Activated CD4-positive, alpha-beta T cell treated with anti-CD3 and anti-CD28 coated beads, Interleukin-10, Interleukin-2, amounts not matched to agents 100 ng/mL and 50 ng/mL, durations not matched to agents 16 hours and 8 hours (primary cell): ENCODE results near the gene MT1B.
"Not testable (repeated sequence)": the region's sequence is repeated elsewhere in the genome, so short reads cannot be mapped to it uniquely, and the experiment has no call there.

Source experiments
- DNase-seq: peaks from one replicate; pipeline ENCODE4 v3.0.0-alpha.2; 2020

The MT1B gene

DNA sequence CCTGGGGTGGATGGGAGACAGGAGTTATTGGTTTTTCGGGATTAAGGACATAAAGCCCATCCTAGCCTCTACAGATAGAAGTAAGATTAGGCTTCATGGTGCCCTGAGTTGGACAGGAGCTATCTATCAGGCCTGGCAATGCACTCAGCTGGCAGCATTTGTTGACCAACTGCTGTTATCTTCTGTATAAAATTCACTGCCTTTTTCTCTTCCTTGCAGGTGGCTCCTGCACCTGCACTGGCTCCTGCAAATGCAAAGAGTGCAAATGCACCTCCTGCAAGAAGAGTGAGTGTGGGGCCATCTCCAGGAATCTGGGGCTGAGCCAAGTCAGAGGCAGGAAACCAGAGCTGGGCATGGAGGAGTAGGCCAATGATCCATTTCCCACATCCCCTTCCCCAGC lies 12.6 kb upstream of the MT1B start:
- no peak for DNase-seq

DNA sequence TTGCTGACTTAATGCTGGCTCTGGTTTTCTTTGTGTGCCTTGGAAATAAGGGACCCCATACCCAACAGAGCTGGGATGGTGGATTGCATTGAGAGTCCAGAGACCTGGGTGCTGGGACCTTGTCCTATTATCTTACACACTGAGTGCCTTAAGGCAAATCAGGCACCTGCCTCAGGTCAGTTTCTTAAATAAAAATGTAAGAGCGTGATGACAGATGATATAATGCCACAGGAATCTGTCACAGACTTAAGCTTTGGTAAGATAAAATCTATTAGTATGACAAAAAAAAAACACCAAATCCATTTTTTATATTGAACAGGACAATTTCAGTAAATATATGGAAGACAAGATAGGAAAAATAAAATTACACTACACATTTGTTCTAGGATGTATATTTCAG lies 11.6 kb upstream of the MT1B start:
- no peak for DNase-seq

DNA sequence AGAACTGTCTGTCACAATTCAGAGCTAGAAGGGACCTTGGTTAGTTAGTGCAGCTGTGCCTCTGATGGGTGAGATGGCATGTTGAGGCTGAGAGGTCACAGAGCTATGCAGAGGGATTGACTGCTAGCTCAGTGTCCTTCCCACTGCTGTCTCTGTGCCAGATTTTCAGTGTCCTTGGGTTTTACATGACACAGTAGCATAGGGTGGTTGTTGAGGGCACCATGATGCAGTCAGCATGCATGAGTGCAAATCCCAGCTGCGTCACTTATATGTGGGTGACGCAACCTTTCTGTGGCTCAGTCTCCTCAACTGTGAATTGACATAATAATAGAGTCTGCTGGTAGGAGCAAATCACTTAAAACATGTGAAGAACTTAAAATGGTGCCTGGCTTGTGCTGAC lies 10.5 kb upstream of the MT1B start:
- no peak for DNase-seq

DNA sequence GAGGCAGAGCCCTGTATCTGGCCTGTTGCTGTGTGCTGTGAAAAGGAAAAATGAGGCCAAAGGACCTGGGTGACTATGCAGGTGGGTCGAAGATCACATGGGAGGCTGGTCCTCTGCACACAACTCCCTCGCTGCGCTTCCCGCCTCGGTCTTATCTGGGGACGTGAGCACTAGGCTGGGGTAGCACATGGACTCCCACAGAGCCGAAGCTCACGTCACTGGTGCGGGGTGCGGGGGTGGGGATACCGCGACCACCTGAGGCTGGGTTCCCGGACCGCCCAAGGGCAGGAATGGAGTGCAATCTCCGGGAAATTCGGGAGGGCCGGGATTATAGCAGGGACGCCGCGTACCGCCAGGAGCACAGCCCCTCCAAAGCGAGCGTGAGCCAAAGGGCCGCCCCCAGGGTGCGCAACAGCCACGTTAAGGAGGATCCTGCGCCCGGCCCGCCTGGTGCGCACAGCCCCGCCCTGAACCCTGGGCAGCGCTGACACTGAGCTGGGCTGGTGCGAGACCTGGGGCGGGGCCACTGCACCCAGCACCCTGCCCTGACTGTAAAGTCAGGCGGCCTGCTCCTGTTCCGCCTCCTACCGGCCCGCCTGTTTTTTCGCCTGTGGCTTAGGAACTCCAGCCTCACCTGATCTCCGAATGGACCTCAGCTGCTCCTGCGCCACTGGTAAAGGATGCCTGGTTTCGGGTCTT lies 8.5 kb upstream of the MT1B start:
- DNase-seq = peak; percentile 84

DNA sequence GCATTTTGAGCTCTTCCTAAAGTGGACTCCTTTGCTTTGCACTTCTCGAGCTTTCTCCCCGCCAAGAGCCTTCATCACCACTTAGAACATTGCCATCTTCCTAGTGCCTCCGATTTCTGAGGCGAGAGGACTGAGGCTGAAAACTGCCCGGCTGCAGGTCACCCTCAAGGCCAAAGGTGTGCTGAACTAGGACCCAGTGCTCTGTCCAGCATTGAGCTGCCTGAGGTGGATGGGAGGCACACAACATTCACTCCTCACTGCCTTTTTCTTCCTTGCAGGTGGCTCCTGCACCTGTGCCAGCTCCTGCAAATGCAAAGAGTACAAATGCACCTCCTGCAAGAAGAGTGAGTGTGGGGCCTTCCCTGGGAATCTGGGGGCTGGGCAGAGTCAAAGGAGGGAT lies 7.9 kb upstream of the MT1B start:
- DNase-seq = no peak

DNA sequence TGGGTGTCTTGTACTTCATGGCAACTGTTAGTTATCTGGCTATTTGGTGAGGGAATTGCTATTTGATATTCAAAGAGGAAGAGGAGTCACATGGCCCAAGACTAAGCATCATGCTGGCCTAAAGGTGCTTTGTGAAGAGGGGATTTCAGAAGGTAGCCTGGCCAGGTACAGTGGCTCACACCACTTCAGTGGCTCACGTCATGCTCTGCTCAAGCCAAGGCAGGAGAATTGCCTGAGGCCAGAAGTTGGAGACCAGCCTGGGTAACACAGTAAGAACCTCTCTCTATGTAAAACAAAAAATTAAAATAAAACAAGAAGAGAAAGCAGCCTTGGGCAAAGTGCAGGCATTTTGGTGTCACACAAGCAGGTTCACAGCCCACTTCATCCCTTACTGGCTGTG lies 6.4 kb upstream of the MT1B start:
- DNase-seq = no peak

DNA sequence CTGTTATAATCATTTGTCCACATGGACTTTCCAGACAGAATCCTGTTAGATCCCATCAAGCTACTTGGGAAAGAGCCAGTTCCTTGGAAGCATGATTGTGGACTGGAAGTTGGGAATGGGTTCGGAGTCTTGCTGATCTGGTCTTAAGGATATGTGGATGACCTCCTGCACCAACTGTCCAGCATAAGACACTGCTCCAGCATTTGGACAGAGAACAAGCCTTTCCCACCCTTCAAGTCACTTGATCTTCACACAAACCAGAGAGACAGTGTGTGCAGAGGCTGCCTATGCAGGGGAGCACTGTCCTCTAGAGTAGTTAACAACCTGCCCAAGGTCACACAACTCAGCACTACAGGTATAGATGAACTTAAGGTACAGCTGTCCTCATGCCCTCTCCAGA lies 5.8 kb upstream of the MT1B start:
- no peak for DNase-seq

DNA sequence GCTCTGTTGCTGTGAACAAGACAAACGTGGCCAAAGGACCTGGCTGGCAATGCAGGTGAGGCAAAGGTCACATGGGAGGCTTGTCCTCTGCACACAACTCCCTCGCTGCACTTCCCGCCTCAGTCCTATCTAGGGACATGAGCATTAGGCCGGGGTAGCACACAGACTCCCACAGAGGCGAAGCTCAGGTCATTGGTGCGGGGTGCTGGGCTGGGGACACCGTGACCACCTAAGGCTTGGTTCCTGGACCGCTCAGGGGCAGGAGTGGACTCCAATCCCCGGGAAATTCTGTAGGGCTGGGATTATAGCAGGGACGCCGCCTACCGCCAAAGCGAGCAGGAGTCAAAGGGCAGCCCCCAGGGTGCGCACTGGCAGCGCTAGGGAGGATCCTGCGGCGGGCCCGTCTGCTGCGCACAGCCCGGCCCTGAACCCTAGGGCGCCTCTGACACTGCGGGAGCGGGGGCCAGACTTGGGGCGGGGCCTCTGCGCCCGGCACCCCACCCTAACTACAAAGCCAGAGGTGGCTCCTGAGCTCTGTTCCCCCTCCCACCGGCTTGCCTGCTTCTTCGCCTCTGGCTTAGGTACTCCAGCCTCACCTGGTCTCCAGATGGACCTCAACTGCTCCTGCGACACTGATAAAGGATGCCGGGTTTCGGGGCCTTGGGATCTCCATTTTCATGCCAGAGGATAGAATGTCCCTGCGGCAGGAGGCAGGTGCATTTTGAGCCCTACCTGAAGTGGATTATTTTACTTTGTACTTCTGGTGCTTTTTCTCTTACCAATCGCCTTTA lies 3.9 kb upstream of the MT1B start:
- no peak for DNase-seq

DNA sequence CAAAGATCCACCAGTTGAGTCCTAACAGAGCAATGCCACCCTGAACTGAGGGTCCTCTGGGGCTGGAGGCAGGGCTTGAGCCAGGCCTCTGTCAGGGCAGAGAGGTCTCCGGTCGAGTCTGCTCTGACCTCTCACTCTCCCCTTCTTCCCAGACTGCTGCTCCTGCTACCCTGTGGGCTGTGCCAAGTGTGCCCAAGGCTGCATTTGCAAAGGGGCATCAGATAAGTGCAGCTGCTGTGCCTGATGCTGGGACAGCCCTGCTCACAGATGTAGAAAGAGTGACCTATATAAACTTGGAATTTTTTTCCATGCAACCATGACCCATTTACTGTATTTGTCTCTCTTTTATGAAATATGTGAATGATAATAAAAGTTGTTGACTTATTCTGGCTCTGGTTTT lies 2.4 kb upstream of the MT1B start:
- DNase-seq = no peak

DNA sequence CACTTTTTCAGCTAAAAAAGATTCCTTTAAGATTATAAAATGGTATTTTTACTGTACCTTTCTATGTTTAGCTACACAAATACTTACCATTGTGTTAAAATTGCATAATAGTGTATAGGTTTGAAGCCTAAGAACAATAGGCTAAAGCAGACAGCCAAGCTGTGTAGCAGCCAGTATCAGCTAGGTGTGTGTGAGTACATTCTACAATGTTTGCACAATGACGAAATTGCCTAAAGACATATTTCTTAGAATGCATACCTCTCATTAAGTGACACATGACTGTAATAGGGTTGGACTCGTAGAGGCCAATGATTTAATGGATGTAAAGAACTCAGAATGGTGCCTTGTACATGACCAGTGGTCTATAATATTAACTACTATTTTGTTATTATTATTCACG lies 1.9 kb upstream of the MT1B start:
- no peak for DNase-seq

DNA sequence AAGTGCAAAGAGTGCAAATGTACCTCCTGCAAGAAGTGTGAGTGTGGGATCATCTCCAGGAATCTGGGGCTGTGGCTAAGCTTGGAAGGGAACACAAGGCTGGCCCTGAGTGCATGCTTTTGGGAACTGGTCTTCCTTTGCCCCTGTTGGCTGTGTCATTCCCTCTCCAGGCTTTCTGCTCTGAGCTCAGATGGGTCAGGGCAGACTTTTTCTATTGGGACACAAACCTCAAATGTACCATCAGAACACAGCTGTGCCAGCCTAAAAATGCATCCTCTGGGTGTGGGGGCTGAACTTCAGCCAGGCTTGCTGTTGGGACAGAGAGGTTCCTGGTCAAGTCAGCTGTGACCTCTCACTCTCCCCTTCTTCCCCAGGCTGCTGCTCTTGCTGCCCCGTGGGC lies 914 bp downstream of the MT1B start:
- no peak for DNase-seq

DNA sequence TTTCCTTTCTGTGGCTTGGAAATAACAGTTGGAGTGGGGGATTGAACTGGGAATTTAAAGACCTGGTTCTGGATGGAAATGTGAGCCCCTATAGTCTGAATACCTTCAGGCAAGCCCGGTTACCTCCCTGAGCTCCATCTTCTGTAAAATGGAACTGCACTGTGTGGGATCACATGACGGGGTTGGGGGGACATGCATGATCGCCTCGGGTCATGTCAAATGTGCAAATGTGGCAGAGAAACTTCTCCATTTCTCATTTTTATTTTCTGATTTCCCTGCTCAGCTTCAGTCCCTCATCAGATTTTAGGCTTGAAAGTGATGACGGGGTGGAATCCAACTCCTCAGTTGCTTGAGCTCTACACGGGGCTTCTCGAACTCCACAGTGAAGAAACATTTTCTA lies 1.5 kb downstream of the MT1B start:
- no peak for DNase-seq

DNA sequence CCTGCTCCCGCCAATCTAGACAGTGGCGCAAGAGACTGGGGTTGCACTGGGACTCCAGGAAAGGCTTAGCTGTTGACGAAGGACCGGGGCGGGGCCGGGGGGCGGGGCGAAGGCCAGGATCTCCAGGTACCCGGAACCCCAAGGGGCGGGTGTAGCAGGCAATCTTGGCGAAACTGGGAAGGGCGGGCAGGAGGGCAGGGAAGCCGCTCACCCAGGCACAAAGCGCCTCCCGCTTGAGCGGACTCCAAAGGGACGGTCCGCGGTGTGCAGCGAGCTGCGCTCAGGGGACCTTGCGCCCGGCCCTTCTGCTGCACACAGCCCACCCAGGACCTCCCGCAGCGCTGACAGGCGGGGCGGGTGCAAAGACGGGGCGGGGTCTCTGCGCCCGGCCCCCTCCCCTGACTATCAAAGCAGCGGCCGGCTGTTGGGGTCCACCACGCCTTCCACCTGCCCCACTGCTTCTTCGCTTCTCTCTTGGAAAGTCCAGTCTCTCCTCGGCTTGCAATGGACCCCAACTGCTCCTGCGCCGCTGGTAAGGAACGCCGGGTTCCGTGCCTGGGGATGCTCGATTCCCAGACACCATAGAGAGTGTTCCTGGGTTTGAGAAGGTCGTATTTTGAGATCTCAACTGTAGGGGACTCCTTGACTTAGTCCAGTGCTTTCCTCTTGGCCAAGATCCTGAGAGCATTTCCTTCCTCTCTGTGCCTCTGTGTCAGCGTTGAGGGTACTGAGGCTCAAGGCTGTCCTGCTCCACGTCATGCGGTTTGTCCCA lies 6.1 kb downstream of the MT1B start, which contains the start of gene MT1F:
Gene MT1F (plus strand): TSS at position 405 of the 772 bp plus-strand sequence. CDS start 100 bp downstream, at position 505.
- DNase-seq = peak; percentile 57

DNA sequence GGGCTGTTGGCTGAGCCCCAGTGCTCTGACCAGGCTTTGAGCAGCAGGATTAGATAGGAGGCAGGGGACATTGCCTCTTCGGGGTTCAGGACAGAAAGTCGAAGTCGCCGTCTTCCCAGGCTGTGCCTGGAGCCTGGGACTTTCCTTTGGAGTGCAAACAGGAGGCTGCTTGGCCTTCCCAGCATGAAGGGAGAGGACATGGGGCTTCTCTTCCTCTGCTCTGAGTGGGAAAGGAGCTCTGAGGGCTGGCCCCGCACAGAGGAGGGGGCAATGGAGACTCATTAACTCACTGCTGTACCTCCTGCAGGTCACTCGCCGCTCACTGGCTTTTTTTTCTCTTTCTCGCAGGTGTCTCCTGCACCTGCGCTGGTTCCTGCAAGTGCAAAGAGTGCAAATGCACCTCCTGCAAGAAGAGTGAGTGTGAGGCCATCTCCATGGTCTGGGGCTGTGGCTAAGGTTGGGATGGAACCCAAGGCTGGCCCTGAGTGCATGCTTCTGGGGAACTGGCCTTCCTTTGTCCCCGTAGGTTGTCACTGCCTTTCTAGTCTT lies 6.7 kb downstream of the MT1B start:
- DNase-seq = no peak

DNA sequence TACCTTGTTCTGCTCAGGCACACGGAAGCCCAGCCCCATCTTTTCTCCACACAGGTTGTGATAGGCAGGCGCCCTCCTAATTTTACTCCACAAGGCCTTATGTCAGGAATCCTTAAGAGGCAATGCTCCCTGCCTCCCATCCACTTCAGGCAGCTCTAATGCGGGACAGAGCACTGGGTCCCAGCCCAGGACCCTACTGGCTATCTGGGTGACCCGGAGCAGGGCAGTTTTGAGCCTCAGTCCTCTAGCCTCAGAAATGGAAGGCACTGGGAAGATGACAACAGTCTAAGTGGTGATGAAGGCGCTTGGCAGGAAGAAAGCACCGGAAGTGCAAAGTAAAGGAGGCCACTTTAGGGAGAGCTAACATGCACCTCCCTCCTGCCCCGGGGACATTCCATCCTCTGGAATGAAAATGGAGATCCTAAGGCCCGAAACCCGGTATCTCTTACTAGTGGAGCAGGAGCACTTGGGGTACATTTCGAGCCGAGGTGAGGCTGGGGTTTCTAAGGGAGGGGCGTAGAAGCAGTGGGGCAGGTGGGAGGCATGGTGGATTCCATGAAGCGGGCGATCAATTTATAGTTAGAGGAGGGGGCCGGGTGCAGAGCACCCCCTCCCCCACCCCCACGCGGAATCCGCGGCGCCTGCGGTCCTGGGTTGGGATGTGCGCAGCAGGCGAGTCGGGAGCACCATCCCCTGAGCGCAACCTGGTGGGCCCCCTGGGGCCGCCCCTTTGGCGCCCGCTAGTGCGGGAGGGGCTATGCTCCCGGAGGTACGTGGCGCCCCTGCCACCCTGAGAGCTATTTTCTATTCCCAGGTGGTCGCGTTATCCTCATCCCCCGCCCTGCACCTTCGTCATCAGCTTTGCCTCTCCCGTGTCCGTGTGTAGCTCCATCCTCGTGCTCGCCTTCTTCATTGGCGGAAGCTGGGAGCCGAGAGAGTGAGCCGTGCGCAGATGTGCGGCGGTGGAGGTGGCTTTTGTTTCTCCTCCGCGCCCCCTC lies 11.0 kb downstream of the MT1B start:
- no peak for DNase-seq

DNA sequence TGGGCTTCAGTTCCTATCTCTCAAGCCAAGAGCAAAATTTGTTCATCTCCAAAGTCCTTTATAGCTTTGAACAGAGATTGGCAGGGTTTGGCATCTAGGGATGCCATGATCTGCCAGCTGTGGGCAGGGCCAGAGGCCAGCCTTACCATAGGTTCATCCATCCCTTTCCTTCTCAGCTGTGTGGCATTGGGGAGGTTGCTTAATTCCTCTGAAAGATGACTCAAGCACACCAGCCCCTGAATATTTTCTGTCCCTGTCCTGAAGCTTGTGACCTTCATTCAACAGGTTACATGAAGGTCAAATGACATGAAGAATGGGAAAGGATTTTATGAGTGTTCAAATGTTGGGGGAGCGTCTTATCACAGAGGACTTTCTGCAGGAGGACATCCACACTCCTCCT lies 12.8 kb downstream of the MT1B start:
- DNase-seq = no peak

DNA sequence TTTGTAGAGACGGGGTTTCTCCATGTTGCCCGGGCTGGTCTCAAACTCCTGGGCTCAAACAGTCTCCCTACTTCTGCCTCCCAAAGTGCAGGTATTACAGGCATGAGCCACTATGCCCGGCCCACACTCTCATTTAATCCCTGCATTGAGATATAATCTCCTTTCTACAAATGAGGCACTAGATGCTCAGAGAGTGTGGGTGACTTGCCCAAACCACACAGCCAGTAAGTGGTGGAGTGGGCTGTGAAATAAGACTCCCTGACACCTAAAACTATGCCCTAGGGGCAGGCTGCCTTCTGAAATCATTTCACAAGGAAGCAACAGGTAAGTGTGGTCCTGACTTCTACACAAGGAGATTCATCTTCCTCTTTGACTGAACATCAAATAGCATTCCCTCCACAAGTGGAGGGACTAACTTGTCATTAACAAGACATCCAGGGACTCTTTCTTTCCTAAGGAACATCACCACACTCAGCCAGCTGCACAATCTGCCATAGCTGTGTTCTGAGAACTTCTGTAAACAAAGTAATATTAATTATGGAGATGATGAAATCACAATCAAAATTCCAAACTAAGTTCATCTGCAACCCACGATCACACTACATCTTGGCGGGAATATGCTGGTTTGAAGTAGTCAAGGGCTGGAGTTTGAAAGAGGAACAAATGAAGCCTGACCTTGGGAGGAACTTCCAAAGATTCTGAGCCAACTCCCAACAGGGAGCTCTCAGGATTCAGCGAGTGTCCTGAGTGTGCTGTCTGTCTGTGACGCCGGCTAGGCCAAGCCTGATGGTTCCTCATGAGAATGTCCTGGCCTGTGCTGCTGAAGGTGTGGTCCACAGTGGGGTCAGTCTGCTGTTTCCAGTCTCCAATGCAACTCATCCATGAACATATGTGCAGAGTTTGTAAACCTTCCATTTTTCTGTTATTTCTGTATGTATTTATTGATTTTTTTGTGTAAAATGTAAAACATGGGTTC lies 13.9 kb downstream of the MT1B start:
- DNase-seq = not testable (repeated sequence)

DNA sequence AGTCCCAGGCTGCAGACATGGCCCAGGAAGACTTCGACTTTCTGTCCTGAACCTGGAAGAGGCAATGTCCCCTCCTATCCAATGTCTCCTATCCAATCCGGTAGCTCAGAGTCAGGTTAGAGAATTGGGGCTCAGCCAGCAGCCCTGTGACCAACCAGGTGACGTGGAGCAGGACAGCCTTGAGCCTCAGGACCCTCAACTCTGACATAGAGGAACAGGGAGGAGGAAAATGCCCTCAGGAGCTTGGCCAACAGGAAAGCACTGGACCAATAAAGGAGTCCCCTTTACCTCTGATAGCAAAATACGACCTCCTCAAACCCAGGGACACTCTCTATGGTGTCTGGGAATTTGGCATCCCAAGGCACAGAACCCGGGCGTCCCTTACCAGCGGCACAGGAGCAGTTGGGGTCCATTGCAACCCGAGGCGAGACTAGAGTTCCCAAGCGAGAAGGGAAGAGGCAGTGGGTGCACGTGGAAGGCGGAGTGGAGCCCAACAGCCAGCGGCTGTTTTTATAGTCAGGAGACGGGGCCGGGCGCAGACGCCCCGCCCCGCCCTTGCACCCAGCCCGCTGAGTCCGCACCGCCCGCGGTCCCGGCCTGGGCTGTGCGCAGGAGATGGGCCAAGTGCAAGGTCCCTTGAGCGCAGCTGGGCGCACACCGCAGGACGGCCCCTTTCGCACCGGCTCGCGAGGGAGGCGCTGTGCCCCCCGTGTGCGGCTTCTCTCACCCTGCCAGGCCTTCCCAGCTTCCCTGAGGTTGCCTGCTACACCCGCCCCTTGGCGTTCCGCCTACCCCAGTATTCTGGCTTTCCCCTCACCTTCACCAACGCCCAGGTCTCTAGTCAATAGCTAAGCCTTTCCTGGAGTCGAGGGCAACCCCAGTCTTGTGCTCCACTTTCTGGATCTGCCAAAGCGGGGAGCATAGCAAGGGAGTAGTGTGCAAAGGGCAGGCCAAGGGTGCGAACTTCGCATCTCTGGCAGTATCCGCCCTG lies 16.2 kb downstream of the MT1B start, which contains the start of gene MT1G:
Gene MT1G (minus strand): TSS at position 485 of the 991 bp plus-strand sequence. CDS start 72 bp downstream, at position 413.
- DNase-seq = peak; percentile 52
